Progenitor cell of endocrine pancreas (in vitro differentiated cells): ENCODE results near the gene STATH. TPM values are rescaled to one million over a fixed set of nuclear protein-coding genes. Genes with fewer than 3 reads are reported as not detected.
"Not testable (repeated sequence)": the region's sequence is repeated elsewhere in the genome, so short reads cannot be mapped to it uniquely, and the experiment has no call there.

Source experiments
- DNase-seq: peaks from one replicate; pipeline ENCODE4 v3.0.0; 2021; ENCODE audit warnings: low spot score; ENCODE audit not compliant: unreplicated experiment
- H3K27ac Mint-ChIP-seq: 2 replicates; pipeline ENCODE4 v1.8.0; 2021; ENCODE audit warnings: mild to moderate bottlenecking, moderate library complexity, mixed read lengths
- H3K27me3 Mint-ChIP-seq: 2 replicates; pipeline ENCODE4 v1.8.0; 2021; ENCODE audit warnings: mixed read lengths
- H3K36me3 Mint-ChIP-seq: 2 replicates; pipeline ENCODE4 v1.8.0; 2022; ENCODE audit warnings: mixed read lengths; ENCODE audit not compliant: insufficient read depth
- H3K4me1 Mint-ChIP-seq: 2 replicates; pipeline ENCODE4 v1.8.0; 2021; ENCODE audit warnings: low read depth, mixed read lengths
- H3K4me3 Mint-ChIP-seq: 2 replicates; pipeline ENCODE4 v1.8.0; 2021; ENCODE audit warnings: low read depth, mild to moderate bottlenecking, moderate library complexity, mixed read lengths
- H3K9me3 Mint-ChIP-seq: 2 replicates; pipeline ENCODE4 v1.8.0; 2021; ENCODE audit warnings: low read depth, mixed read lengths
- CTCF ChIP-seq: fragments of 200-600 bp; sonication (generic); IDR thresholded peaks from one replicate; pipeline ENCODE4 v1.5.0; 2021; ENCODE audit warnings: antibody characterized with exemption, mild to moderate bottlenecking; ENCODE audit not compliant: unreplicated experiment
- total RNA-seq: library from RNA; stranded (reverse); gene quantifications from 2 replicates; pipeline ENCODE4 v1.2.1, GENCODE V29; 2021

The STATH gene
- total RNA-seq, 1 donor from 2014 or later = not detected

GRCh38 chr4:70023218-70023617 lies 27.5 kb downstream of the STATH start:
- Mint-ChIP-seq H3K9me3 (no peaks in the 10 kb centered on the region), H3K27me3 (no peaks in the 10 kb centered on the region), H3K4me1 (no peaks in the 10 kb centered on the region), H3K4me3 (no peak overlapping the region), H3K36me3 (no peaks in the 10 kb centered on the region), H3K27ac (no peak overlapping the region)
- no peak for TF ChIP-seq CTCF
- DNase-seq = no peak

GRCh38 chr4:70027011-70027410 lies 31.2 kb downstream of the STATH start:
- H3K9me3 Mint-ChIP-seq = no peaks in the 10 kb centered on the region
- no peak for DNase-seq
- TF ChIP-seq CTCF = no peak
- H3K4me1 Mint-ChIP-seq = no peaks in the 10 kb centered on the region
- no peak overlapping the region for H3K4me3 Mint-ChIP-seq
- no peaks in the 10 kb centered on the region for H3K36me3 Mint-ChIP-seq
- no peak overlapping the region for H3K27ac Mint-ChIP-seq
- no peaks in the 10 kb centered on the region for H3K27me3 Mint-ChIP-seq

GRCh38 chr4:70028159-70028558 lies 32.4 kb downstream of the STATH start, which contains the start of gene HTN3:
Gene HTN3, plus strand, starts transcription at chr4:70028459. Its CDS starts 2,282 bp downstream, at chr4:70030741.
- not testable (repeated sequence) for H3K4me3 Mint-ChIP-seq, DNase-seq, H3K27ac Mint-ChIP-seq, H3K27me3 Mint-ChIP-seq, H3K36me3 Mint-ChIP-seq, H3K9me3 Mint-ChIP-seq, H3K4me1 Mint-ChIP-seq

GRCh38 chr4:70037559-70037958 lies 41.8 kb downstream of the STATH start:
- DNase-seq, H3K4me3 Mint-ChIP-seq, H3K27ac Mint-ChIP-seq, H3K36me3 Mint-ChIP-seq, H3K4me1 Mint-ChIP-seq, H3K27me3 Mint-ChIP-seq: not testable (repeated sequence)
- H3K9me3 Mint-ChIP-seq = peaks cover 21% of the 10 kb centered on the region

GRCh38 chr4:70039928-70040327 lies 44.2 kb downstream of the STATH start:
- H3K27me3 Mint-ChIP-seq = not testable (repeated sequence)

GRCh38 chr4:70041652-70042286 lies 46.0 kb downstream of the STATH start:
- no peaks in the 10 kb centered on the region for H3K4me1 Mint-ChIP-seq
- H3K9me3 Mint-ChIP-seq = peaks cover 10% of the 10 kb centered on the region

More at GRCh38 chr4:70039928-70040327, 44.2 kb downstream of the STATH start:
- not testable (repeated sequence) for DNase-seq, H3K4me3 Mint-ChIP-seq, H3K4me1 Mint-ChIP-seq, H3K36me3 Mint-ChIP-seq, H3K9me3 Mint-ChIP-seq, H3K27ac Mint-ChIP-seq

GRCh38 chr4:70050138-70050537 lies 54.4 kb downstream of the STATH start, which contains the start of gene HTN1:
Gene HTN1, plus strand, starts transcription at chr4:70050438. Its CDS starts 2,639 bp downstream, at chr4:70053077.
- DNase-seq, H3K9me3 Mint-ChIP-seq, H3K27ac Mint-ChIP-seq, H3K27me3 Mint-ChIP-seq, H3K36me3 Mint-ChIP-seq, H3K4me3 Mint-ChIP-seq, H3K4me1 Mint-ChIP-seq: not testable (repeated sequence)

More at GRCh38 chr4:70041652-70042286, 46.0 kb downstream of the STATH start:
- H3K27ac Mint-ChIP-seq = no peak overlapping the region
- TF ChIP-seq CTCF = no peak
- DNase-seq = no peak
- H3K36me3 Mint-ChIP-seq = peaks cover 2% of the 10 kb centered on the region
- no peak overlapping the region for H3K4me3 Mint-ChIP-seq
- no peaks in the 10 kb centered on the region for H3K27me3 Mint-ChIP-seq

Other genes starting within 250 kb of the STATH start
- gene SULT1B1, start 235.3 kb upstream of the STATH start, total RNA-seq = 0.46 and 0.82 TPM in 2 replicates
- 15.3 and 24.9 TPM in 2 replicates for gene SULT1E1, start 135.8 kb upstream of the STATH start, total RNA-seq
- gene CSN1S1, start 64.9 kb upstream of the STATH start, total RNA-seq = not detected in 2 replicates
- gene CSN2, start 30.2 kb upstream of the STATH start, total RNA-seq = not detected in 2 replicates
- gene HTN3, start 32.5 kb downstream of the STATH start, total RNA-seq = not detected in 2 replicates
- gene HTN1, start 54.5 kb downstream of the STATH start, total RNA-seq = not detected in 2 replicates
- not detected in 2 replicates for gene PRR27, start 158.3 kb downstream of the STATH start, total RNA-seq
- gene ODAM, start 199.8 kb downstream of the STATH start, total RNA-seq = not detected in 2 replicates
- gene FDCSP, start 230.2 kb downstream of the STATH start, total RNA-seq = not detected in 2 replicates
- not detected in 2 replicates for gene CSN3, start 246.6 kb downstream of the STATH start, total RNA-seq